Measurements from ENCODE around the gene LRRC25.
"Not testable (repeated sequence)": the region's sequence is repeated elsewhere in the genome, so short reads cannot be mapped to it uniquely, and the experiment has no call there.

The LRRC25 gene

DNA sequence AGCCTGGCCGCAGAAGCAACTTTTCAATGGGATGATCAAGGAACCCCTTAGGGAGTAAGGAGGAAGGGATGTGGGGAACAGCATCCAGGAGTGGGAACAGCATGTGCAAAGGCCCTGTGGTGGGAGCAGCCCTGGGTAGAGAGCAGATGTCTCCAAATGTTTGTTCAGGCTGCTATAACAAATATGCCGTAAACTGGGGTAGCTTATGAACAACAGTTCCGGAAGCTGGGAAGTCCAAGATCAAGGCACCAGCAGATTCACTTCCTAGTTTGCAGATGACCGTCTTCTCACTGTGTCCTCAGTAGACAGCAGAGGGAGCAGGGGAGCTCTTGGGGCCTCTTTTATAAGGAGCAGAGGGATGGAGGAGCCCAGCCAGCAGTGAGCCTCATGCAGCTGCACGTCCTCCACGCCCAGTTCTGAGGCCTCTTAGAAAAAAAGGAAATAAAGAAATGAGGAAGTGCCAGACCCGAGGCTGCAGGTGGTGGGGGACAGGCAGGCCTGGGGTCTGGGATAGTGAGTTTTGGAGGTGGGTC, 4.2 kb upstream of the LRRC25 start:
- no peak for DNase-seq

GRCh38 chr19:18399008-18399407, 1.6 kb upstream of the LRRC25 start:
- DNase-seq = no peak

GRCh38 chr19:18396471-18397241, 766 bp downstream of the LRRC25 start:
- DNase-seq = no peak

DNA sequence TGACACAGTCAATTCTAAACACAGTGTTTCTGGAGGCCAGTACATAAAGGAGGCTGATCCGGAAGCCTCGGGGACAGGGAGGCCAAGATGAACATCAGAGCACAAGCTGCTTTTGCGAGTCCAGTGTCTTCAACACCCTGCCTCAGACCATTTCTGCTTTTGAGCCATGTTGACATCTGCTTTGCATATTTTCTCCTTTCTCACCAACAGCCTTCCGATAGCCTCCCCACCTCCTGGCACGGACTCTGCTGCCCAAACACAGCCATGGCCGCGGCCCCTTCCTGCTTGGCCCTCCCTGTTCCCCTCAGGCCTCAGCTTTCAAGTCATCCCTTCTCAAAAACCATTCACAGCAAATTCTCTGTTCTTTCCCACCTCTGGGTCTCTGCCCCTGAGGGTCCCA, 3.6 kb downstream of the LRRC25 start:
- DNase-seq = no peak

- DNase-seq = no peak
Observed at GRCh38 chr19:18392926-18393325, 4.5 kb downstream of the LRRC25 start.

DNA sequence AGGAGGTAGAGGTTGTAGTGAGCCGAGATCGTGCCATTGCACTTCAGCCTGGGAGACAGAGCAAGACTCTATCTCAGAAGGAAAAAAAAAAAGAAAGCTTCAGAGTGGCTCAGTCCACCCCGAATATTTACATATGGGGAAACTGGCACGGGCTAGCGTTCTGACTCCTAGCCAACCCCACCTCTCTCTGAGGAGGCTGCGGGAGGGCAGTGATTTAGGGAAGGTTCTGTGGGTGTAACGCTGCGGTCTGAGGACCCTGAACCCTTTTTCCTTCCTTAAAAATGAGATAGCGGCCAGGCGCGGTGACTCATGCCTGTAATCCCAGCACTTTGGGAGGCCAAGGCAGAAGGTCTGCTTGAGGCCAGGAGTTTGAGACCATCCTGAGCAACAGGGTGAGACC, 5.0 kb downstream of the LRRC25 start:
- no peak for DNase-seq

DNA sequence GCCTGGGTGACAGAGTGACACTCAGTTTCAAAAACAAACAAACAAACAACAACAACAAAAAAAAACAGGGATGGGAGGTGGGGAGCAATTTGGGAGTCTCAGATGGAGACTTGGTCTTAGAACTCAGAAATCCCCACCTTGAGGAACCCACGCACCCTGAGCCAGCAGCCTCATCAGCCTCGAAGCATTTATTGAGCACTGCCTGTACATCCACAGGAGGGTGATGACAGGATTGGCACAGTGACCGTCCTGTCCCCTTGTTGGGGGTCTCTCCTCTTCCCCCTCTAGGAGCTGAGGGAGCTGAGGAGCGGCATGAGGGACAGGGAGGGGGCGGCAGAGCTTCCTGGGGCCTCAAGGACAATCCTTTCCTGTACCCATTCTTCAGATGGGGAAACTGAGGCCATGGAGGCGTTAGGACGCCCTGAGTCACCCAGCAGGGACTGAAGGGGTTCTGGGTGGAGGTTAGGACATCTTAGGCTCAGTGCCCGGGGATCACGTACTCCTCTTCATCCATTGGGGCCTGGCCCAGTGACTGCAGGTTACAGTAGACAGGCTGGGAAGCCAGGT, 5.8 kb downstream of the LRRC25 start:
- DNase-seq = no peak

DNA sequence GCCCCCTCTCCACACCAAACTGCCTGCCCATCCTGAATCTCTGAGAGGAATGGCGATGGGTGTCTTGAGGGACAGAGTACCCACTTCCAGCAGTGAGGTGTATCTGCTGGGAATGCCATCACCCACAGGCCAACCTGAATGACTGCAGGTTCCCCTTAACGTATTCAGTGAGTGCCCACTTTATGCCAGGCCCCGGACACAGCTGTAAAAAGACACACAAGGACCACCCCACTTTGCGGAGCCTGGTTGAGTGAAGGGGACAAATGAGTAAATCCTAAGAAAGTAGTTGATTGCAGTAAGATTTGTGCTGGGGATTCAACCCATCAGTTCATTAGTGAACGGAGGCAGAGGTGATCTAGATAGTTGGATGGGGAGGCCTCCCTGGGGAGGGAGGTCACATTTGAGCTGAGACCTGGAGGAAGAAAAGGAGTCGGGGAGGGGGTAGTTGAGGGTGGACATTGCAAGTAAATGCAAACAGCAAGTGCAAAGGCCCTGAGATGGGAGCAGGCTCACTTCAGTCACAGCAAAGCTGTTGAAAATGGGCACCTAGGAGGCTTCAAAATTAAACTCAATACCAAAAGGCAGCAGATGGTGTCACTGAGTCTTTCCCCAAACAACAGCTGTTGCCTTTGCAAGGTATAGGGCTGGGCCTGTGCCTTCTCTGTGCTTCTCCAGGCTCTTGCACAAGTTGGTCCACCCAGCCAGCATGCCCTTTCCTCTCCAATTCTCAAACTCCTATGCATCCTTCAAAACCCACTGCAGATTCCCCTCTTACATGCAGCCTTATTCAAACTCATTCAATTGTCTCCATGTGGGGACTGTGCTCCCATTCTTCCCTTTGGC, 7.1 kb downstream of the LRRC25 start:
- no peak for DNase-seq

DNA sequence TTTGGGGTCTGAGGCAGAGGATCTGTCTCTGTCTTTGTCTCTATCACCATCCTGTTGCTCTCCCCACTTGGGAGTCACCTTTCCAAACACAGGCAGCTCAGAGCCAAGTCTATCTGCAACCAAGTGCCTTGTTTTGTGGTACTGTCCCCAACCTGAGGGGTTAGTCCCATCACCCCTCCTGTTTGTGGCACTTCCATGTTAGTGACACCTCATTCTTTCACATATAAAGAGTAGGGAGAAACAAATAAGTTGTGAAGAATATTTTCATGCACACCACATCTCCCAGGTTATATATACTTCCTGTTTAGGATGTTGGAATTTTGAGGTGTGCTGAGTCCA, 7.7 kb downstream of the LRRC25 start:
- DNase-seq = no peak

DNA sequence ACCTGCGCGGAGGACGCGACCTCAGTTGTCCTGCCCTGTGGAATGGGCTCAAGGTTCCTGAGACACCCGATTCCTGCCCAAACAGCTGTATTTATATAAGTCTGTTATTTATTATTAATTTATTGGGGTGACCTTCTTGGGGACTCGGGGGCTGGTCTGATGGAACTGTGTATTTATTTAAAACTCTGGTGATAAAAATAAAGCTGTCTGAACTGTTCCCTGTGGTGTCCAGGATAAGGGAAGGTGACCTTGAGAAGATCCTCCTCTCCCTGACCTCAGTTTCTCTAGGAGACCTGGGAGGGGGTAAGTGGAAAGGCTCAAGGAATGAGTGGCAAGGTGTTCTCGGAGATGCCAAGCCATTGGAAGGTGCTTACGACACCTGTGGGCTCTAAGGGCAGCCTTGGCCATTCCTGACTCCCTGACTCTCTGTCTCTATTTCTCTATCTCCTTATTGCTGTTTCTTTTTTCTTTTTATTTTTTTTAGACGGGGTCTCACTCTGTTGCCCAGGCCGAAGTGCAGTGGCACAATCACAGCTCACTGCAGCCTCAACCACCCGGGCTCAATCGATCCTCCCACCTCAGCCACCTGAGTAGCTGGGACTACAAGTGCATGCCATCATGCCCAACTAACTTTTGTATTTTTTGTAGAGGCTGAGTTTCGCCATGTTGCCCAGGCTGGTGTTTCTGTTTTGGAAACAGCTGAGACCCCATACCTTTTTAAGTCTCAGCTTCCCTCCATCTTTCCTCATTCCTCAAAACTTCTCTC, 8.3 kb downstream of the LRRC25 start:
- no peak for DNase-seq

DNA sequence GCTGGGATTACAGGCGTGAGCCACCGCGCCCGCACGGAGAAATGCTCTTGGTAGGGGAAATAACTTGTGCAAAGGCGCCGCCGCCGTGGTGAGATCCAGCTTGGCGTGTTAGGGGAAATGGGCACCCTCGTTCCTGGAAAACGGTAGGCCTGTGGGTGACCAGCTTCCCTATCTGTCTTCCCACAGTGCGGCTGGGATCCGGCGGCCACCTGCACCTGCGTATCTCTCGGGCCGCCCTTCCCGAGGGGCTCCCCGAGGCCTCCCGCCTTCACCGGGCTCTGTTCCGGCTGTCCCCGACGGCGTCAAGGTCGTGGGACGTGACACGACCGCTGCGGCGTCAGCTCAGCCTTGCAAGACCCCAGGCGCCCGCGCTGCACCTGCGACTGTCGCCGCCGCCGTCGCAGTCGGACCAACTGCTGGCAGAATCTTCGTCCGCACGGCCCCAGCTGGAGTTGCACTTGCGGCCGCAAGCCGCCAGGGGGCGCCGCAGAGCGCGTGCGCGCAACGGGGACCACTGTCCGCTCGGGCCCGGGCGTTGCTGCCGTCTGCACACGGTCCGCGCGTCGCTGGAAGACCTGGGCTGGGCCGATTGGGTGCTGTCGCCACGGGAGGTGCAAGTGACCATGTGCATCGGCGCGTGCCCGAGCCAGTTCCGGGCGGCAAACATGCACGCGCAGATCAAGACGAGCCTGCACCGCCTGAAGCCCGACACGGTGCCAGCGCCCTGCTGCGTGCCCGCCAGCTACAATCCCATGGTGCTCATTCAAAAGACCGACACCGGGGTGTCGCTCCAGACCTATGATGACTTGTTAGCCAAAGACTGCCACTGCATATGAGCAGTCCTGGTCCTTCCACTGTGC, 9.1 kb downstream of the LRRC25 start:
- DNase-seq = no peak

GRCh38 chr19:18386543-18387271, 10.7 kb downstream of the LRRC25 start:
- no peak for DNase-seq

DNA sequence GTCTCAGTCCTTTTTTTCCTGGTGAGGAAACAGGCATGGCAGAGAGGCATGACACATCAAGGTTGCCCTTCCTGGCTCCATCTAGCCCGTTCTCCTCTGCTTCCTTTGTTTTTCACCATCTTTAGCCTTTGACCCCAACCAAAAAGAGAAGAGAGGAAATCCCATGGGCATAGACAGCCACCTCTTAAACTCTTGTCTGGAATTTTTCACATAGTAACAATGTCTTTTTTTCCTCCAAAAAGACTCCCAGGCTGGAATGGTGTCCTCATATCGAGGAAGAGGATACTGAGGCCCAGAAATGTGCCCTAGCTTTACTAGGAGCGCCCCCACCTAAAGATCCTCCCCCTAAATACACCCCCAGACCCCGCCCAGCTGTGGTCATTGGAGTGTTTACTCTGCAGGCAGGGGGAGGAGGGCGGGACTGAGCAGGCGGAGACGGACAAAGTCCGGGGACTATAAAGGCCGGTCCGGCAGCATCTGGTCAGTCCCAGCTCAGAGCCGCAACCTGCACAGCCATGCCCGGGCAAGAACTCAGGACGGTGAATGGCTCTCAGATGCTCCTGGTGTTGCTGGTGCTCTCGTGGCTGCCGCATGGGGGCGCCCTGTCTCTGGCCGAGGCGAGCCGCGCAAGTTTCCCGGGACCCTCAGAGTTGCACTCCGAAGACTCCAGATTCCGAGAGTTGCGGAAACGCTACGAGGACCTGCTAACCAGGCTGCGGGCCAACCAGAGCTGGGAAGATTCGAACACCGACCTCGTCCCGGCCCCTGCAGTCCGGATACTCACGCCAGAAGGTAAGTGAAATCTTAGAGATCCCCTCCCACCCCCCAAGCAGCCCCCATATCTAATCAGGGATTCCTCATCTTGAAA, 11.5 kb downstream of the LRRC25 start, which contains the start of gene GDF15:
Gene GDF15 (plus strand): TSS at position 484 of the 868 bp plus-strand sequence. CDS start 32 bp downstream, at position 516.
- DNase-seq = no peak

- DNase-seq = no peak
Observed at GRCh38 chr19:18385359-18385674, 12.1 kb downstream of the LRRC25 start.

GRCh38 chr19:18384775-18385174, 12.6 kb downstream of the LRRC25 start:
- DNase-seq = no peak

DNA sequence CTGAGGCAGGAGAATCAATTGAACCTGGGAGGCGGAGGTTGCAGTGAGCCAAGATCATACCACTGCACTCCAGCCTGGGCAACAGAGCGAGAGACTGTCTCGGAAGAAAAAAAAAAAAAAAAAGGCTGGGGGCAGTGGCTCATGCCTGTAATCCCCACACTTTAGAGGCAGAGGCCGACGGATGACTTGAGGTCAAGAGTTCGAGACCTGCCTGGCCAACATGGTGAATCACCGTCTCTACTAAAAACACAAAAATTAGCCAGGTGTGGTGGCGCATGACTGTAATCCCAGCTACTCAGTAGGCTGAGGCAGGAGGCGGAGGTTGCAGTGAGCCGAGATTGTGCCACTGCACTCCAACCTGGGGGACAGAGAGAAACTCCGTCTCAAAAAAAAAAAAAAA, 13.8 kb downstream of the LRRC25 start:
- DNase-seq = not testable (repeated sequence)

DNA sequence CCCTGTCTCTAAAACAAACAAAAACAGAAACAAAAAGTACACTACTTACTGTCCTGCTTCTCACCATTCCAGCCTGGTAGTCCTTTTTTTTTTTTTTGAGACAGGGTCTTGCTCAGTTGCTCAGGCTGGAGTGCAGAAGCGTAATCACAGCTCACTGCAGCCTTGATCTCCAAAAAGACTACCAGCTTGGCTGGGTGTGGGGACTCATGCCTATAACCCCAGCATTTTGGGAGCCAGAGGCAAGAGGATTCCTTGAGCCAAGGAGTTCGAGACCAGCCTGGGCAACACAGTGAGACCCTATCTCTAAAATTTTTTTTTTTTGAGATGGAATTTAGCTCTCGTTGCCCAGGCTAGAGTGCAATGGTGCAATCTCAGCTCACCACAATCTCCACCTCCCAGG, 16.6 kb downstream of the LRRC25 start:
- no peak for DNase-seq

DNA sequence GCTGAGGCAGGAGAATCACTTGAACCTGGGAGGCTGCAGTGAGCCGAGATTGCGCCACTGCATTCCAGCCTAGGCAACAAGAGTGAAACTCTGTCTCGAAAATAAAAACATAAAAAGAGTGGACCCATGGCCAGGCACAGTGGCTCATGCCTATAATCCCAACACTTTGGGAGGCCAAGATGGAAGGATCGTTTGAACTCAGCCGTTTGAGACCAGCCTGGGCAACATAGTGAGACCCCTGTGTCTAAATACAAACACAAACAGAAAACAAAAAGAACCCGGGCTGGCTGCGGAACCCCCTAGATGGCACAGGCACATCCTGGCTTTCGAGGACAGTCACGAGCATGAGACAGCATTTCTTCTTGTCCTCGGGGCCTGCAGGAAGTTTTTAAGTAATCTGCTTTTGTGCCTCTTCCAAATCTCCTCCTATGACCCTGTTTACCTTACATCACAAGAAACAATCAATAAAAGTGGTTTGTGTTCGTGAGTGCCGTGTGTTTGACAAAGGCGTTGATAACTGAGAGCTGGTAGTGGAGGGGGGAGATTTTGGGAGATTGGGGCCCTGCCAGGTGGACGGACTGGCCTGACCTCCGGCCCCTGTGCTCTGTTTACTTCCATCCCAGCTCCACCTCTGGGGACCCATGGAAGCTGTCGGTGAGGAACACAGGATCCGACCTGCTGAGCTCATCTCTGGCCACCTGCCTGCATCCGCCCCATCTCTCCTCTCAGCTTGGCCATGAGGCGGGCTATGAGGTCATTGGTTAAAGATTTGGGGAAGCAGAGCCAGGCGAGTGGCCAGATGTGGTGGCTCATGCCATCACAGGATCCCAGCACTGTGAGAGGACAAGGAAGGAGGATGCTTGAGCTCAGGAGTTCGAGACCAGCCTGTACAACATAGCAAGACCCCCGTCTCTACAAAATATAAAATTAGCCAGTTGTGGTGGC, 17.3 kb downstream of the LRRC25 start:
- DNase-seq = no peak

GRCh38 chr19:18377026-18377425, 20.4 kb downstream of the LRRC25 start:
- DNase-seq = no peak
